Right lobe of liver (tissue), 6 donors: ENCODE results near the gene ELOVL5. TPM values are rescaled to one million over a fixed set of nuclear protein-coding genes. Genes with fewer than 3 reads are reported as not detected.

ENCODE experiments used
- ATAC-seq, 4 donors: fragments of 200-7000 bp; cut with Tn5 transposase; one replicate each; pipeline ENCODE4 v1.9.1; 2020; ENCODE audit warnings: mild to moderate bottlenecking in 4 of 4, moderate library complexity in 4 of 4
- DNase-seq, 3 donors: peaks; one replicate each; pipeline ENCODE4 v3.0.0-alpha.2; 2020
- H3K27ac ChIP-seq, 3 donors: fragments of 200-600 bp; one replicate each; pipeline ENCODE4 v1.8.0; 2022
- H3K27me3 ChIP-seq, 2 donors: fragments of 200-600 bp; one replicate each; pipeline ENCODE4 v1.8.0; 2022
- H3K36me3 ChIP-seq, 4 donors: fragments of 200-600 bp; sonication (generic) in 1 of 4; one replicate each; pipeline versions ENCODE4 v1.5.1 to v1.8.0; 2017 to 2022; ENCODE audit warnings: control low read depth in 1 of 4
- H3K4me1 ChIP-seq, 4 donors: fragments of 200-600 bp; sonication (generic) in 1 of 4; one replicate each; pipeline versions ENCODE4 v1.5.1 to v1.8.0; 2017 to 2022; ENCODE audit warnings: control low read depth in 1 of 4
- H3K4me3 ChIP-seq, 3 donors: fragments of 200-600 bp; one replicate each; pipeline ENCODE4 v1.8.0; 2022
- H3K9me3 ChIP-seq, 4 donors: fragments of 200-600 bp; sonication (generic) in 1 of 4; one replicate each; pipeline versions ENCODE4 v1.5.1 to v1.8.0; 2017 to 2022; ENCODE audit warnings: control low read depth in 1 of 4
- POLR2A ChIP-seq: fragments of 450-650 bp; IDR thresholded peaks from one replicate; pipeline ENCODE4 v1.6.1; 2017; ENCODE audit warnings: antibody characterized with exemption, mild to moderate bottlenecking
- WGBS: methylation state at CpG from one replicate; pipeline ENCODE4 v1.1.6; 2018; ENCODE audit warnings: low coverage, low lambda C conversion rate; ENCODE audit not compliant: insufficient coverage; ENCODE audit errors: missing lambda C conversion rate; 5-methylcytosine and 5-hydroxymethylcytosine counted together
- intact Hi-C, 2 donors: fragments of 100-400 bp; cut with DNase I; formaldehyde crosslinking; loops; one replicate each; pipeline versions ENCODE4 v1.11.2 to v1.14.1; 2022
- total RNA-seq, 6 experiments: library from RNA; depleted of rRNA in 2 of 6; stranded (reverse); fragments of >200 nt in 2 of 6; fragmentation: NEBNext Ultra II Directional in 3 of 6; extraction: Animal tissue kit (Norgen Biotek cat#: 25700) in 3 of 6; gene quantifications; one replicate each; pipeline versions ENCODE4 v1.1.0 to v1.2.4, GENCODE V29; 2016 to 2023
- TF ChIP-seq, protein P1 (sequence below), 4 donors: fragments of 200-600 bp in 3 of 4; fragments of 450-650 bp in 1 of 4; IDR thresholded peaks; one replicate each; pipeline versions ENCODE4 v1.5.1 to v1.8.0; 2016 to 2022; ENCODE audit warnings: antibody characterized with exemption in 4 of 4, mild to moderate bottlenecking in 2 of 4
- donor health status: DM: no; HTN: yes; CAD: no.
- donor health status: DM: no; HTN: no; CAD: no.
- donor health status: DM: no; HTN: no; CAD: no.
- donor health status: DM: no; HTN: yes; CAD: no.
- donor health status: DM: no; HTN: yes; CAD: no.

The ELOVL5 gene
- total RNA-seq, 6 experiments from 2014 or later: 48.5 to 117 (median 55.7) TPM

DNA sequence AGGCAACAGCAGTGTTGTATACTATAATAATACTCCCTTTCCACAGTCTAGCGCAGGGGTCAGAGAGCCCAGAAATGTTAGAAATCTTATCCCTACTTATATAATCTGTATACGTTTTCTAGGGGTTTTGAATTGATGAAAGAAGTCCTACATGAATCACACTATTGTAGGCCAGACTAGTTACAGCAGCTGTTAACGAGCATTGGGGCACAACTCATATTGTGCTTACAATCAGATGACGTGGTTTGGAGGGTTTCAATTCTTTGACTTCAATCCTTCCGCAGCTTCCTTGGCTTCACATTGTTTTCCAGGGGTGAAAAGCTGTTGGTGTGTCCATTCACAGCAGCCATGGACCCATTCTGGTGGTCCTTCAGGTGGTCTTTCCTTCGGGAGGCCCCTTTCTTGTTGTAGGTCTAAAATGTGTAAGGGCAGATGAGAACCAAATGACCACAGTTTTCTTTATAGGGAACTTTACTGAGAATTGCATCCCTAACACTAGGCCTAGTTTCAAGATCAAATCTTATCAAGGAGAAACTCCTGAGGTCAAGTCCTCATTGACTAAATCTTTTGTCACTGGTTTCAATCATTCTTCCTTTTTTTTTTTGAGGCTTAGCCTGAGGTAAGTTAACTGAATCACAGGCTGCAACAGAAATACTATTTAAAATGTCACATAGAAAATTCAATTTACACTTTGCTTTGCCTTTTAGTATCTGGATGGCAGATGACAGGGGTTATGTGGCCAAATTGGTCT lies 79.7 kb downstream of the ELOVL5 start:
- intact Hi-C loops: no loop called here
- H3K27me3 ChIP-seq: no peaks in the 10 kb centered on the region
- peaks cover 0 to 4% (median 0%) of the 10 kb centered on the region in 4 donors for H3K4me1 ChIP-seq
- no peaks in the 10 kb centered on the region for H3K9me3 ChIP-seq
- DNase-seq: no peak
- H3K4me3 ChIP-seq: no peak overlapping the region
- ATAC-seq: no peak
- 86% methylated on average over 5 of the region's 6 CpGs for WGBS
- no peak for TF ChIP-seq POLR2A
- TF ChIP-seq, protein P1, sequence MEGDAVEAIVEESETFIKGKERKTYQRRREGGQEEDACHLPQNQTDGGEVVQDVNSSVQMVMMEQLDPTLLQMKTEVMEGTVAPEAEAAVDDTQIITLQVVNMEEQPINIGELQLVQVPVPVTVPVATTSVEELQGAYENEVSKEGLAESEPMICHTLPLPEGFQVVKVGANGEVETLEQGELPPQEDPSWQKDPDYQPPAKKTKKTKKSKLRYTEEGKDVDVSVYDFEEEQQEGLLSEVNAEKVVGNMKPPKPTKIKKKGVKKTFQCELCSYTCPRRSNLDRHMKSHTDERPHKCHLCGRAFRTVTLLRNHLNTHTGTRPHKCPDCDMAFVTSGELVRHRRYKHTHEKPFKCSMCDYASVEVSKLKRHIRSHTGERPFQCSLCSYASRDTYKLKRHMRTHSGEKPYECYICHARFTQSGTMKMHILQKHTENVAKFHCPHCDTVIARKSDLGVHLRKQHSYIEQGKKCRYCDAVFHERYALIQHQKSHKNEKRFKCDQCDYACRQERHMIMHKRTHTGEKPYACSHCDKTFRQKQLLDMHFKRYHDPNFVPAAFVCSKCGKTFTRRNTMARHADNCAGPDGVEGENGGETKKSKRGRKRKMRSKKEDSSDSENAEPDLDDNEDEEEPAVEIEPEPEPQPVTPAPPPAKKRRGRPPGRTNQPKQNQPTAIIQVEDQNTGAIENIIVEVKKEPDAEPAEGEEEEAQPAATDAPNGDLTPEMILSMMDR (IDR thresholded peaks at IDR 0.05): no peak
- no peak overlapping the region for H3K27ac ChIP-seq
- H3K36me3 ChIP-seq: peaks cover 0 to 53% (median 7%) of the 10 kb centered on the region in 4 donors

DNA sequence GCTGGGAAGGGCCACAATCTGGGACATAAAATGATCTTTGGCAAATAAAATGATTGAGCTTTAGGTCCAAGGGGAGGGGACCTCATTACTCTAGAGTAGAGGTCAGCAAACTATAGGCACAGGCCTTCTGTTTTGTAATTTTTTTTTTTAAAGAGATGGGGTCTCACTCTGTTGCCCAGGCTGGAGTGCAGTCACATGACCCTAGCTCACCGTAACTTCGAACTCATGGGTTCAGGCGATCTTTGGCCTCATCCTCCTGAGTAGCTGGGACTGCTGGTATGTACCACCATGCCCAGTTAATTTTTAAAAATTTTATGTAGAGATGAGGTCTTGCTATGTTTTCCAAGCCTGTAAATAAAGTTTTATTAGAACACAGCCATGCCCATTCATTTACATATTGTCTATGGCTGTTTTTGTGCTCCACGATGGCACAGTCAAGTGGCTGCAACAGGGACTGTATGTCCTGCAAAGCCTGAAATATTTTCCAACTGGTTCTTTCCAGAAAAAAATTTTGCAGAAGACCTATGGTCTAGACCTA lies 82.1 kb downstream of the ELOVL5 start:
- Histone ChIP-seq H3K4me1 (peaks cover 0 to 4% (median 0%) of the 10 kb centered on the region in 4 donors), H3K4me3 (no peak overlapping the region), H3K27ac (no peak overlapping the region), H3K27me3 (no peaks in the 10 kb centered on the region), H3K36me3 (peaks cover 0 to 36% (median 6%) of the 10 kb centered on the region in 4 donors), H3K9me3 (no peaks in the 10 kb centered on the region)
- TF ChIP-seq POLR2A: no peak
- TF ChIP-seq, protein P1 (IDR thresholded peaks at IDR 0.05): no peak
- ATAC-seq (no peak), DNase-seq (no peak)
- intact Hi-C loops: no loop called here
- WGBS: 92% methylated on average over 3 of the region's 4 CpGs

DNA sequence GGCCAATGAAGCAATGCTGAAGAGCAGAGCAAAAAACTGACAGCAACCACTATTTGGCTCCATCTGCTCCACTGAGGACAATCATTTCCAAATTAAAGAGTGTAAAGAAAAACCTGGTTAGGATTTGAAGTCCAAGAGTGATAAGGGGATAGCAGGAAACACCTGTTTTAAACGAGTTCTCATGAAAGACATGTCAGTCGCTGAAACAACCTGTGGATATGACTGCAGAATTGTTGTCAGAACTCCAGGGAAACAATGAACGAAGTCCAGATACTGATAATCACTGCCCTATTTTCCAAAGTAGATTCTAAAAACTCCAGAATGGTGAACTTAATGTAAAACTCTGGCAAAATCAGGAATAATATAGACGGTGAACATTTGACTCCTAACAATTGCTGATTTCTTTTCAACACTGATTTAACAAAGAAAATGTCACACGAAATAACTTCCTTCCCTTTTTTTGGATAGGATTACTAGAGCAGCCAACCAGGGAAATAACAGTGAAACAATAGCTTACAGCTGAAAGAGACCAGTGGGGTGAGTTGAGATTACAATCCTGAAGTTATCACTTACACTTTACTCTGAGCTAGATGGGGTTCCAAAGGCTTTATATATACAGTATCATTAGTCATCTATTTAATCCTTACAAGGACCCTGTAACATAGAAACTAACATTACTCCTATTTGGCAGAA lies 83.7 kb downstream of the ELOVL5 start:
- Histone ChIP-seq H3K4me3 (no peak overlapping the region), H3K4me1 (peaks cover 0 to 4% (median 0%) of the 10 kb centered on the region in 4 donors)

DNA sequence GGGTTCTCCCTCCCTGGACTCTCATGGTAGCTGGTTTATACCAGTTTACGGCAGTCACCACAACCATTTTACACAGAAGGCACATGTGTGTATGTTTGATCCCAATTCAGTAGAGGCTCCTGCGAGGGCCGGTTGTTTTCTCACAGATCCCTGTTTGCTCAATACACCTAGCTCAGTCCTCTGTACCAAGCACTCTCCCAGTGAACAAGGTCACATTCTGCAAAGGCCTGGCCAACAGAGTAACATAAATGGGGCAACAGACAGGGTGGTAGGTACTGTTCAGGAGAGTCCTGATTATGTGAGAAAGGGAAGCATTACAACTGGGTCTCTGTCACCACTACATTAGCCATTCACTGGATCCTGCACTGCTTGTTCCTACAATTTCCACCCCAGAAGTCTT lies 84.4 kb downstream of the ELOVL5 start:
- intact Hi-C loops: no loop called here
- no peaks in the 10 kb centered on the region for H3K27me3 ChIP-seq
- no peak overlapping the region for H3K4me3 ChIP-seq
- ATAC-seq (peak in 3 of 4 donors; percentile 61 to 77 (median 64)), DNase-seq (no peak)
- H3K9me3 ChIP-seq: no peaks in the 10 kb centered on the region
- peaks cover 0 to 32% (median 10%) of the 10 kb centered on the region in 4 donors for H3K36me3 ChIP-seq
- no peak for TF ChIP-seq POLR2A
- TF ChIP-seq, protein P1 (IDR thresholded peaks at IDR 0.05): no peak
- 52% methylated on average over 3 of the region's 3 CpGs for WGBS
- no peak overlapping the region for H3K27ac ChIP-seq
- peaks cover 0 to 4% (median 0%) of the 10 kb centered on the region in 4 donors for H3K4me1 ChIP-seq

More for the DNA sequence above, 83.7 kb downstream of the ELOVL5 start:
- DNase-seq (no peak), ATAC-seq (peak in 3 of 4 donors; percentile 29 to 61 (median 30))
- Histone ChIP-seq H3K9me3 (no peaks in the 10 kb centered on the region), H3K27ac (no peak overlapping the region), H3K36me3 (peaks cover 0 to 39% (median 10%) of the 10 kb centered on the region in 4 donors), H3K27me3 (no peaks in the 10 kb centered on the region)
- intact Hi-C loops: no loop called here
- WGBS: 35% methylated on average over 5 of the region's 5 CpGs
- no peak for TF ChIP-seq POLR2A
- TF ChIP-seq, protein P1 (IDR thresholded peaks at IDR 0.05): no peak
